Brain microvascular endothelial cell (primary cell): ENCODE measurements around the gene CYP26B1.
A peak's percentile ranks its signal among the peaks of the same experiment; 100 is the strongest.

Experiments used
- DNase-seq: peaks from one replicate; pipeline ENCODE4 v3.0.0-alpha.2; 2020
- H3K27ac ChIP-seq: fragments of 250-450 bp; sonication (Bioruptor Pico); 2 replicates; pipeline ENCODE4 v1.5.1; 2020; ENCODE audit warnings: mild to moderate bottlenecking, moderate library complexity
- H3K27me3 ChIP-seq: fragments of 250-450 bp; sonication (Bioruptor Pico); replicated peaks from 2 replicates; pipeline ENCODE4 v1.5.1; 2020; ENCODE audit warnings: mild to moderate bottlenecking
- H3K36me3 ChIP-seq: fragments of 250-450 bp; sonication (Bioruptor Pico); replicated peaks from 2 replicates; pipeline ENCODE4 v1.5.1; 2020; ENCODE audit warnings: mild to moderate bottlenecking
- H3K4me3 ChIP-seq: 2 replicates; pipeline ENCODE4 v1.5.1; 2011; ENCODE audit warnings: low read depth, mild to moderate bottlenecking, control low read depth, low read length, moderate library complexity
- CTCF ChIP-seq: IDR thresholded peaks from 2 replicates; pipeline ENCODE4 v1.5.1; 2011; ENCODE audit warnings: low read depth, mild to moderate bottlenecking, moderate library complexity, low read length, control low read depth, inconsistent platforms; ENCODE audit errors: missing control alignments
- in situ Hi-C: cut with HindIII; loops from 2 replicates; pipeline ENCODE4 v1.10.0; 2017; ENCODE audit warnings: low sequenced_read_pairs, low pct_ligation_motif_present

CYP26B1 gene

GRCh38 chr2:72145289-72145657, 2.4 kb downstream of the CYP26B1 start:
- TF ChIP-seq CTCF = no peak
- Histone ChIP-seq H3K27me3 (peaks cover 49% of the 10 kb centered on the region), H3K27ac (no peak overlapping the region), H3K4me3 (peak overlapping the region; percentile 5), H3K36me3 (no peaks in the 10 kb centered on the region)
- in situ Hi-C loops = no loop called here
- DNase-seq = no peak

GRCh38 chr2:72144632-72145288, 2.9 kb downstream of the CYP26B1 start:
- no peak overlapping the region for H3K4me3 ChIP-seq
- no peaks in the 10 kb centered on the region for H3K36me3 ChIP-seq
- peaks cover 49% of the 10 kb centered on the region for H3K27me3 ChIP-seq
- in situ Hi-C loops = no loop called here
- no peak for DNase-seq
- no peak for TF ChIP-seq CTCF
- H3K27ac ChIP-seq = no peak overlapping the region

- TF ChIP-seq CTCF = no peak
- in situ Hi-C loops = no loop called here
- Histone ChIP-seq H3K36me3 (no peaks in the 10 kb centered on the region), H3K27ac (no peak overlapping the region), H3K4me3 (no peak overlapping the region), H3K27me3 (peaks cover 45% of the 10 kb centered on the region)
- no peak for DNase-seq
Observed at GRCh38 chr2:72144274-72144631, 3.4 kb downstream of the CYP26B1 start.

GRCh38 chr2:72143441-72144273, 4.0 kb downstream of the CYP26B1 start:
- DNase-seq = no peak
- H3K27me3 ChIP-seq = peaks cover 42% of the 10 kb centered on the region
- TF ChIP-seq CTCF = no peak
- in situ Hi-C loops = no loop called here
- no peak overlapping the region for H3K27ac ChIP-seq
- H3K36me3 ChIP-seq = no peaks in the 10 kb centered on the region
- H3K4me3 ChIP-seq = no peak overlapping the region

GRCh38 chr2:72142570-72143440, 4.9 kb downstream of the CYP26B1 start:
- peaks cover 39% of the 10 kb centered on the region for H3K27me3 ChIP-seq
- DNase-seq = no peak
- no peak overlapping the region for H3K4me3 ChIP-seq
- no peak overlapping the region for H3K27ac ChIP-seq
- H3K36me3 ChIP-seq = no peaks in the 10 kb centered on the region
- in situ Hi-C loops = no loop called here
- TF ChIP-seq CTCF = no peak
